OCI-LY3 (cell line): Measurements from ENCODE around the gene ATP10B.

Experiments used
- CTCF ChIP-seq: fragments of 200-600, 300-600 bp; sonication (generic); IDR thresholded peaks from 2 replicates; pipeline ENCODE4 v1.5.1; 2014; ENCODE audit warnings: antibody characterized with exemption, low read length, low read depth
- EZH2phosphoT487 ChIP-seq: fragments of 200-600 bp; shearing (Covaris generic); IDR thresholded peaks from 2 replicates; pipeline ENCODE4 v1.6.1; 2018; ENCODE audit warnings: antibody characterized with exemption, mixed run types, low read depth

- TF ChIP-seq CTCF, result no peak
- no peak for TF ChIP-seq EZH2phosphoT487
Measured at GRCh38 chr5:160702934-160703333, 149.1 kb downstream of the ATP10B start.
